Measurements from ENCODE around the gene LRRC39. TPM values are rescaled to one million over a fixed set of nuclear protein-coding genes. Genes with fewer than 3 reads are reported as not detected.
A peak's percentile ranks its signal among the peaks of the same experiment; 100 is the strongest.

The LRRC39 gene
- total RNA-seq, 2 donors from 2014 or later = 0.82 to 1.0 TPM

- H3K27ac Mint-ChIP-seq = no peak overlapping the region
- no peak for ATAC-seq (replicated peaks)
- no peaks in the 10 kb centered on the region for H3K4me1 Mint-ChIP-seq
- H3K27me3 Mint-ChIP-seq = no peaks in the 10 kb centered on the region
- H3K4me3 Mint-ChIP-seq = no peak overlapping the region
- H3K36me3 Mint-ChIP-seq (ENCODE audit: low read depth) = no peaks in the 10 kb centered on the region
- no peaks in the 10 kb centered on the region for H3K9me3 Mint-ChIP-seq
Observed at GRCh38 chr1:100183370-100183769, 5.3 kb upstream of the LRRC39 start.

- ATAC-seq (replicated peaks) = no peak
- no peak overlapping the region for H3K27ac Mint-ChIP-seq
- no peaks in the 10 kb centered on the region for H3K36me3 Mint-ChIP-seq (ENCODE audit: low read depth)
- no peaks in the 10 kb centered on the region for H3K4me1 Mint-ChIP-seq
- H3K9me3 Mint-ChIP-seq = no peaks in the 10 kb centered on the region
- H3K27me3 Mint-ChIP-seq = no peaks in the 10 kb centered on the region
- H3K4me3 Mint-ChIP-seq = no peak overlapping the region
Observed at GRCh38 chr1:100177295-100178041, 588 bp downstream of the LRRC39 start.

- no peaks in the 10 kb centered on the region for H3K9me3 Mint-ChIP-seq
- H3K27ac Mint-ChIP-seq = no peak overlapping the region
- H3K4me3 Mint-ChIP-seq = no peak overlapping the region
- H3K4me1 Mint-ChIP-seq = no peaks in the 10 kb centered on the region
- H3K27me3 Mint-ChIP-seq = no peaks in the 10 kb centered on the region
- no peak for ATAC-seq (replicated peaks)
- H3K36me3 Mint-ChIP-seq (ENCODE audit: low read depth) = no peaks in the 10 kb centered on the region
Observed at GRCh38 chr1:100168051-100168450, 10.0 kb downstream of the LRRC39 start.

GRCh38 chr1:100164702-100165101 lies 13.4 kb downstream of the LRRC39 start:
- Mint-ChIP-seq H3K4me1 (no peaks in the 10 kb centered on the region), H3K4me3 (no peak overlapping the region), H3K9me3 (no peaks in the 10 kb centered on the region), H3K27me3 (no peaks in the 10 kb centered on the region), H3K27ac (no peak overlapping the region), H3K36me3 (ENCODE audit: low read depth) (no peaks in the 10 kb centered on the region)
- no peak for ATAC-seq (replicated peaks)

GRCh38 chr1:100164216-100164615 lies 13.8 kb downstream of the LRRC39 start:
- Mint-ChIP-seq H3K4me3 (no peak overlapping the region), H3K27me3 (no peaks in the 10 kb centered on the region), H3K9me3 (no peaks in the 10 kb centered on the region), H3K27ac (no peak overlapping the region), H3K36me3 (ENCODE audit: low read depth) (no peaks in the 10 kb centered on the region), H3K4me1 (no peaks in the 10 kb centered on the region)
- ATAC-seq (replicated peaks) = no peak

GRCh38 chr1:100162881-100163280 lies 15.2 kb downstream of the LRRC39 start:
- no peaks in the 10 kb centered on the region for H3K9me3 Mint-ChIP-seq
- no peak for ATAC-seq (replicated peaks)
- no peak overlapping the region for H3K4me3 Mint-ChIP-seq
- no peaks in the 10 kb centered on the region for H3K27me3 Mint-ChIP-seq
- H3K27ac Mint-ChIP-seq = no peak overlapping the region
- H3K36me3 Mint-ChIP-seq (ENCODE audit: low read depth) = no peaks in the 10 kb centered on the region
- H3K4me1 Mint-ChIP-seq = no peaks in the 10 kb centered on the region

- H3K9me3 Mint-ChIP-seq = no peaks in the 10 kb centered on the region
Observed at GRCh38 chr1:100152271-100152670, 25.8 kb downstream of the LRRC39 start.

GRCh38 chr1:100151679-100152078 lies 26.4 kb downstream of the LRRC39 start:
- H3K4me3 Mint-ChIP-seq = no peak overlapping the region
- no peaks in the 10 kb centered on the region for H3K9me3 Mint-ChIP-seq
- no peak for ATAC-seq (replicated peaks)
- peaks cover 32% of the 10 kb centered on the region for H3K36me3 Mint-ChIP-seq (ENCODE audit: low read depth)
- no peaks in the 10 kb centered on the region for H3K27me3 Mint-ChIP-seq
- peaks cover 8% of the 10 kb centered on the region for H3K4me1 Mint-ChIP-seq
- peak overlapping the region; percentile 25 for H3K27ac Mint-ChIP-seq

More at GRCh38 chr1:100152271-100152670, 25.8 kb downstream of the LRRC39 start:
- ATAC-seq (replicated peaks) = peak; percentile 32
- peaks cover 8% of the 10 kb centered on the region for H3K4me1 Mint-ChIP-seq
- no peaks in the 10 kb centered on the region for H3K27me3 Mint-ChIP-seq
- H3K4me3 Mint-ChIP-seq = no peak overlapping the region
- peak overlapping the region; percentile 25 for H3K27ac Mint-ChIP-seq
- H3K36me3 Mint-ChIP-seq (ENCODE audit: low read depth) = peaks cover 29% of the 10 kb centered on the region

GRCh38 chr1:100147875-100148274 lies 30.2 kb downstream of the LRRC39 start:
- Mint-ChIP-seq H3K4me1 (peaks cover 8% of the 10 kb centered on the region), H3K36me3 (ENCODE audit: low read depth) (peaks cover 70% of the 10 kb centered on the region), H3K27me3 (no peaks in the 10 kb centered on the region), H3K4me3 (no peak overlapping the region), H3K9me3 (no peaks in the 10 kb centered on the region), H3K27ac (no peak overlapping the region)
- ATAC-seq (replicated peaks) = no peak

GRCh38 chr1:100146958-100147357 lies 31.1 kb downstream of the LRRC39 start:
- Mint-ChIP-seq H3K36me3 (ENCODE audit: low read depth) (peaks cover 79% of the 10 kb centered on the region), H3K9me3 (no peaks in the 10 kb centered on the region), H3K4me3 (no peak overlapping the region), H3K4me1 (peaks cover 2% of the 10 kb centered on the region), H3K27ac (no peak overlapping the region), H3K27me3 (no peaks in the 10 kb centered on the region)
- no peak for ATAC-seq (replicated peaks)

- Mint-ChIP-seq H3K36me3 (ENCODE audit: low read depth) (peaks cover 91% of the 10 kb centered on the region), H3K9me3 (no peaks in the 10 kb centered on the region), H3K4me1 (no peaks in the 10 kb centered on the region), H3K27ac (no peak overlapping the region), H3K27me3 (no peaks in the 10 kb centered on the region), H3K4me3 (no peak overlapping the region)
- ATAC-seq (replicated peaks) = no peak
Observed at GRCh38 chr1:100145116-100145515, 32.9 kb downstream of the LRRC39 start.

- H3K36me3 Mint-ChIP-seq (ENCODE audit: low read depth) = peaks cover 97% of the 10 kb centered on the region
Observed at GRCh38 chr1:100142343-100142742, 35.7 kb downstream of the LRRC39 start.

GRCh38 chr1:100141192-100141591 lies 36.9 kb downstream of the LRRC39 start:
- no peaks in the 10 kb centered on the region for H3K9me3 Mint-ChIP-seq
- H3K27me3 Mint-ChIP-seq = no peaks in the 10 kb centered on the region
- H3K27ac Mint-ChIP-seq = no peak overlapping the region
- H3K36me3 Mint-ChIP-seq (ENCODE audit: low read depth) = peaks cover 99% of the 10 kb centered on the region
- H3K4me1 Mint-ChIP-seq = no peaks in the 10 kb centered on the region
- no peak for ATAC-seq (replicated peaks)
- H3K4me3 Mint-ChIP-seq = no peak overlapping the region

More at GRCh38 chr1:100142343-100142742, 35.7 kb downstream of the LRRC39 start:
- H3K4me3 Mint-ChIP-seq = no peak overlapping the region
- no peaks in the 10 kb centered on the region for H3K9me3 Mint-ChIP-seq
- H3K4me1 Mint-ChIP-seq = no peaks in the 10 kb centered on the region
- H3K27me3 Mint-ChIP-seq = no peaks in the 10 kb centered on the region
- no peak for ATAC-seq (replicated peaks)
- H3K27ac Mint-ChIP-seq = peak overlapping the region; percentile 53

GRCh38 chr1:100137602-100138001 lies 40.5 kb downstream of the LRRC39 start:
- Mint-ChIP-seq H3K4me1 (peaks cover 9% of the 10 kb centered on the region), H3K27ac (no peak overlapping the region), H3K36me3 (ENCODE audit: low read depth) (peaks cover 79% of the 10 kb centered on the region), H3K9me3 (no peaks in the 10 kb centered on the region), H3K27me3 (no peaks in the 10 kb centered on the region), H3K4me3 (no peak overlapping the region)
- ATAC-seq (replicated peaks) = no peak

GRCh38 chr1:100134872-100135271 lies 43.2 kb downstream of the LRRC39 start:
- no peak overlapping the region for H3K27ac Mint-ChIP-seq
- no peak for ATAC-seq (replicated peaks)
- peak overlapping the region; percentile 93 for H3K4me3 Mint-ChIP-seq
- H3K27me3 Mint-ChIP-seq = no peaks in the 10 kb centered on the region
- peaks cover 17% of the 10 kb centered on the region for H3K4me1 Mint-ChIP-seq
- no peaks in the 10 kb centered on the region for H3K9me3 Mint-ChIP-seq
- peaks cover 56% of the 10 kb centered on the region for H3K36me3 Mint-ChIP-seq (ENCODE audit: low read depth)
